Mesendoderm (in vitro differentiated cells): ENCODE measurements around the gene STRAP.
A peak's percentile ranks its signal among the peaks of the same experiment; 100 is the strongest.

ENCODE experiments used
- DNase-seq: peaks from one replicate; pipeline ENCODE4 v3.0.0; 2013
- H2AK5ac ChIP-seq: 2 replicates; pipeline ENCODE4 v1.6.1; 2013; ENCODE audit warnings: low read length, inconsistent platforms
- H2BK120ac ChIP-seq: 2 replicates; pipeline ENCODE4 v1.6.1; 2013; ENCODE audit warnings: low read depth, mild to moderate bottlenecking, low read length, moderate library complexity, mixed read lengths
- H2BK15ac ChIP-seq: replicated peaks from 2 replicates; pipeline ENCODE4 v1.6.1; 2013; ENCODE audit warnings: low read depth, mild to moderate bottlenecking, moderate library complexity
- H2BK5ac ChIP-seq: 2 replicates; pipeline ENCODE4 v1.6.1; 2013; ENCODE audit warnings: low read length, inconsistent platforms
- H3K18ac ChIP-seq: 2 replicates; pipeline ENCODE4 v1.6.1; 2013; ENCODE audit warnings: mild to moderate bottlenecking, low read length, mixed read lengths
- H3K23ac ChIP-seq: one replicate; pipeline ENCODE4 v1.6.1; 2013; ENCODE audit warnings: low read length
- H3K27ac ChIP-seq: 2 replicates; pipeline ENCODE4 v1.5.1; 2013; ENCODE audit warnings: low read depth, mild to moderate bottlenecking, inconsistent platforms, low read length, moderate library complexity
- H3K27me3 ChIP-seq: 2 replicates; pipeline ENCODE4 v1.6.1; 2013; ENCODE audit warnings: low read length, control low read depth, mild to moderate bottlenecking, inconsistent platforms; ENCODE audit not compliant: insufficient read depth, poor library complexity
- H3K36me3 ChIP-seq: 2 replicates; pipeline ENCODE4 v1.6.1; 2013; ENCODE audit warnings: low read length, inconsistent platforms; ENCODE audit not compliant: control insufficient read depth, insufficient read depth
- H3K4ac ChIP-seq: one replicate; pipeline ENCODE4 v1.6.1; 2013; ENCODE audit warnings: low read depth, mild to moderate bottlenecking, low read length, moderate library complexity
- H3K4me1 ChIP-seq: 2 replicates; pipeline ENCODE4 v1.6.1; 2013; ENCODE audit warnings: low read depth, low read length, inconsistent platforms; ENCODE audit not compliant: control insufficient read depth
- H3K4me2 ChIP-seq: 2 replicates; pipeline ENCODE4 v1.6.1; 2013; ENCODE audit warnings: low read length
- H3K4me3 ChIP-seq: 2 replicates; pipeline ENCODE4 v1.5.1; 2013; ENCODE audit warnings: mild to moderate bottlenecking, low read length
- H3K56ac ChIP-seq: one replicate; pipeline ENCODE4 v1.6.1; 2013; ENCODE audit warnings: low read length
- H3K79me1 ChIP-seq: 2 replicates; pipeline ENCODE4 v1.6.1; 2013; ENCODE audit warnings: low read length, inconsistent platforms
- H3K79me2 ChIP-seq: 2 replicates; pipeline ENCODE4 v1.6.1; 2013; ENCODE audit warnings: mild to moderate bottlenecking, low read length; ENCODE audit not compliant: control insufficient read depth, insufficient read depth
- H3K9ac ChIP-seq: 2 replicates; pipeline ENCODE4 v1.6.1; 2013; ENCODE audit warnings: low read length, inconsistent platforms
- H4K5ac ChIP-seq: one replicate; pipeline ENCODE4 v1.6.1; 2013; ENCODE audit warnings: low read length
- H4K8ac ChIP-seq: one replicate; pipeline ENCODE4 v1.6.1; 2013; ENCODE audit warnings: low read depth, mild to moderate bottlenecking, control low read depth, low read length, moderate library complexity
- WGBS: extraction: QIAGEN DNeasy Blood & Tissue Kit; methylation state at CpG from one replicate; pipeline ENCODE4 v1.1.7; 2013; ENCODE audit warnings: low lambda C conversion rate, missing lambda C conversion rate; ENCODE audit not compliant: insufficient coverage; ENCODE audit errors: extremely low coverage; 5-methylcytosine and 5-hydroxymethylcytosine counted together

Gene STRAP

GRCh38 chr12:15931590-15932053 lies 49.4 kb downstream of the STRAP start:
- H3K23ac ChIP-seq, result no peak overlapping the region
- no peak overlapping the region for H2BK5ac ChIP-seq
- no peak overlapping the region for H4K8ac ChIP-seq
- no peak overlapping the region for H2AK5ac ChIP-seq
- H3K4me1 ChIP-seq, result peaks cover 5% of the 10 kb centered on the region
- no peak overlapping the region for H3K4me3 ChIP-seq
- H3K4me2 ChIP-seq, result no peak overlapping the region
- H3K27ac ChIP-seq, result no peak overlapping the region
- H2BK15ac ChIP-seq, result no peak overlapping the region
- no peak overlapping the region for H4K5ac ChIP-seq
- H3K18ac ChIP-seq, result no peak overlapping the region
- no peaks in the 10 kb centered on the region for H3K36me3 ChIP-seq
- no peak overlapping the region for H2BK120ac ChIP-seq
- no peaks in the 10 kb centered on the region for H3K79me1 ChIP-seq
- no peak overlapping the region for H3K56ac ChIP-seq
- H3K4ac ChIP-seq, result no peak overlapping the region
- no peaks in the 10 kb centered on the region for H3K27me3 ChIP-seq
- H3K9ac ChIP-seq, result no peak overlapping the region
- peak; percentile 68 for DNase-seq
- H3K79me2 ChIP-seq, result no peaks in the 10 kb centered on the region
- WGBS, result no CpG with 5 or more reads among the region's 3 CpGs

GRCh38 chr12:15932327-15932726 lies 50.1 kb downstream of the STRAP start:
- Histone ChIP-seq H3K4ac (no peak overlapping the region), H3K4me2 (no peak overlapping the region), H3K79me1 (no peaks in the 10 kb centered on the region), H3K23ac (no peak overlapping the region), H2AK5ac (no peak overlapping the region), H4K5ac (no peak overlapping the region), H3K27ac (no peak overlapping the region), H3K36me3 (no peaks in the 10 kb centered on the region), H4K8ac (no peak overlapping the region), H3K79me2 (no peaks in the 10 kb centered on the region), H3K4me3 (no peak overlapping the region), H2BK120ac (no peak overlapping the region), H2BK15ac (no peak overlapping the region), H3K27me3 (no peaks in the 10 kb centered on the region), H3K4me1 (peaks cover 5% of the 10 kb centered on the region), H3K56ac (no peak overlapping the region), H2BK5ac (no peak overlapping the region), H3K18ac (no peak overlapping the region), H3K9ac (no peak overlapping the region)
- no peak for DNase-seq
- WGBS, result no CpG with 5 or more reads among the region's 1 CpG

- WGBS, result no CpG with 5 or more reads among the region's 3 CpGs
- Histone ChIP-seq H2BK5ac (no peak overlapping the region), H3K9ac (no peak overlapping the region), H3K4me3 (no peak overlapping the region), H4K8ac (no peak overlapping the region), H3K18ac (no peak overlapping the region), H2AK5ac (no peak overlapping the region), H3K79me2 (no peaks in the 10 kb centered on the region), H3K36me3 (no peaks in the 10 kb centered on the region), H3K4ac (no peak overlapping the region), H3K27ac (no peak overlapping the region), H3K27me3 (no peaks in the 10 kb centered on the region), H2BK15ac (no peak overlapping the region), H3K23ac (no peak overlapping the region), H3K4me1 (peaks cover 5% of the 10 kb centered on the region), H3K56ac (no peak overlapping the region), H2BK120ac (no peak overlapping the region), H3K79me1 (no peaks in the 10 kb centered on the region), H3K4me2 (no peak overlapping the region), H4K5ac (no peak overlapping the region)
- no peak for DNase-seq
These were observed 50.8 kb downstream of the STRAP start for GRCh38 chr12:15932971-15933370.

- Histone ChIP-seq H2BK120ac (no peak overlapping the region), H3K4me2 (no peak overlapping the region), H3K27me3 (no peaks in the 10 kb centered on the region), H3K4me1 (peaks cover 5% of the 10 kb centered on the region), H4K5ac (no peak overlapping the region), H4K8ac (no peak overlapping the region), H3K23ac (no peak overlapping the region), H3K4ac (no peak overlapping the region), H3K18ac (no peak overlapping the region), H2AK5ac (no peak overlapping the region), H2BK5ac (no peak overlapping the region), H3K79me1 (no peaks in the 10 kb centered on the region), H3K9ac (no peak overlapping the region), H3K79me2 (no peaks in the 10 kb centered on the region), H3K27ac (no peak overlapping the region), H2BK15ac (no peak overlapping the region), H3K56ac (no peak overlapping the region), H3K4me3 (no peak overlapping the region), H3K36me3 (no peaks in the 10 kb centered on the region)
- no peak for DNase-seq
- WGBS, result no CpG with 5 or more reads among the region's 3 CpGs
These were observed 51.6 kb downstream of the STRAP start for GRCh38 chr12:15933751-15934150.

- Histone ChIP-seq H3K27ac (no peak overlapping the region), H3K4me2 (no peak overlapping the region)
- no CpG with 5 or more reads among the region's 3 CpGs for WGBS
These were observed 54.6 kb downstream of the STRAP start for GRCh38 chr12:15936751-15937150.

GRCh38 chr12:15937902-15938301 lies 55.7 kb downstream of the STRAP start:
- Histone ChIP-seq H2BK15ac (no peak overlapping the region), H3K27me3 (no peaks in the 10 kb centered on the region), H4K5ac (no peak overlapping the region), H3K79me2 (no peaks in the 10 kb centered on the region), H3K27ac (no peak overlapping the region), H2BK120ac (no peak overlapping the region), H3K4me2 (no peak overlapping the region), H3K56ac (no peak overlapping the region), H3K4me3 (no peak overlapping the region), H3K23ac (no peak overlapping the region), H3K18ac (no peak overlapping the region), H2AK5ac (no peak overlapping the region), H4K8ac (no peak overlapping the region), H3K79me1 (no peaks in the 10 kb centered on the region), H3K36me3 (no peaks in the 10 kb centered on the region), H3K9ac (no peak overlapping the region), H3K4me1 (no peaks in the 10 kb centered on the region), H2BK5ac (no peak overlapping the region), H3K4ac (no peak overlapping the region)
- no peak for DNase-seq

More at GRCh38 chr12:15936751-15937150, 54.6 kb downstream of the STRAP start:
- H3K79me2 ChIP-seq, result no peaks in the 10 kb centered on the region
- no peak overlapping the region for H3K18ac ChIP-seq
- H3K27me3 ChIP-seq, result no peaks in the 10 kb centered on the region
- H2BK120ac ChIP-seq, result no peak overlapping the region
- DNase-seq, result no peak
- no peak overlapping the region for H4K5ac ChIP-seq
- H2BK15ac ChIP-seq, result no peak overlapping the region
- no peak overlapping the region for H2BK5ac ChIP-seq
- no peak overlapping the region for H3K9ac ChIP-seq
- no peaks in the 10 kb centered on the region for H3K4me1 ChIP-seq
- H3K56ac ChIP-seq, result no peak overlapping the region
- H3K23ac ChIP-seq, result no peak overlapping the region
- H3K4ac ChIP-seq, result no peak overlapping the region
- no peaks in the 10 kb centered on the region for H3K79me1 ChIP-seq
- H3K4me3 ChIP-seq, result no peak overlapping the region
- no peaks in the 10 kb centered on the region for H3K36me3 ChIP-seq
- H4K8ac ChIP-seq, result no peak overlapping the region
- H2AK5ac ChIP-seq, result no peak overlapping the region
